ENCODE measurements around the gene LONP1.
"Not testable (repeated sequence)": the region's sequence is repeated elsewhere in the genome, so short reads cannot be mapped to it uniquely, and the experiment has no call there.

The LONP1 gene

GRCh38 chr19:5693195-5694166 lies 26.5 kb downstream of the LONP1 start:
- no peak for DNase-seq (ENCODE audit: low read depth)

- DNase-seq (ENCODE audit: low read depth), result no peak
Measured at GRCh38 chr19:5692723-5693194, 27.2 kb downstream of the LONP1 start.

GRCh38 chr19:5691822-5692722 lies 27.9 kb downstream of the LONP1 start:
- no peak for DNase-seq (ENCODE audit: low read depth)

GRCh38 chr19:5690955-5691821 lies 28.8 kb downstream of the LONP1 start:
- peak; percentile 55 for DNase-seq (ENCODE audit: low read depth)

GRCh38 chr19:5690125-5690954 lies 29.6 kb downstream of the LONP1 start, which contains the start of gene RPL36:
Gene RPL36, plus strand, starts transcription at chr19:5690295. Its CDS starts 213 bp downstream, at chr19:5690508.
- DNase-seq (ENCODE audit: low read depth), result peak; percentile 99

GRCh38 chr19:5688262-5688881 lies 31.6 kb downstream of the LONP1 start:
- not testable (repeated sequence) for DNase-seq (ENCODE audit: low read depth)

- no peak for DNase-seq (ENCODE audit: low read depth)
Measured at GRCh38 chr19:5687360-5688198, 32.4 kb downstream of the LONP1 start.

- DNase-seq (ENCODE audit: low read depth), result peak; percentile 99
Measured at GRCh38 chr19:5686647-5687359, 33.1 kb downstream of the LONP1 start.

- DNase-seq (ENCODE audit: low read depth), result no peak
Measured at GRCh38 chr19:5686326-5686646, 33.7 kb downstream of the LONP1 start.

GRCh38 chr19:5684694-5685430 lies 35.1 kb downstream of the LONP1 start:
- DNase-seq (ENCODE audit: low read depth), result no peak

GRCh38 chr19:5683177-5683886 lies 36.6 kb downstream of the LONP1 start:
- no peak for DNase-seq (ENCODE audit: low read depth)

- no peak for DNase-seq (ENCODE audit: low read depth)
Measured at GRCh38 chr19:5682107-5682482, 37.9 kb downstream of the LONP1 start.

GRCh38 chr19:5681391-5682106 lies 38.4 kb downstream of the LONP1 start:
- no peak for DNase-seq (ENCODE audit: low read depth)

- DNase-seq (ENCODE audit: low read depth), result peak; percentile 97
Measured at GRCh38 chr19:5680437-5681368, 39.2 kb downstream of the LONP1 start, which contains the start of the genes HSD11B1L and MICOS13. Gene HSD11B1L, plus strand, starts transcription at chr19:5681027. Its CDS starts 3,806 bp downstream, at chr19:5684833. Gene MICOS13, minus strand, starts transcription at chr19:5680516. Its CDS starts 30 bp downstream, at chr19:5680486.

GRCh38 chr19:5680084-5680436 lies 39.9 kb downstream of the LONP1 start:
- no peak for DNase-seq (ENCODE audit: low read depth)
